ENCODE data around the gene ZNF518A. TPM values are rescaled to one million over a fixed set of nuclear protein-coding genes. Genes with fewer than 3 reads are reported as not detected.

Gene ZNF518A
- total and polyA plus RNA-seq, 9 of the 15 experiments (the other 6 are each of a cell fraction or from before 2014, with no cell fraction given) = 6.3 to 30.0 (median 17.4) TPM

DNA sequence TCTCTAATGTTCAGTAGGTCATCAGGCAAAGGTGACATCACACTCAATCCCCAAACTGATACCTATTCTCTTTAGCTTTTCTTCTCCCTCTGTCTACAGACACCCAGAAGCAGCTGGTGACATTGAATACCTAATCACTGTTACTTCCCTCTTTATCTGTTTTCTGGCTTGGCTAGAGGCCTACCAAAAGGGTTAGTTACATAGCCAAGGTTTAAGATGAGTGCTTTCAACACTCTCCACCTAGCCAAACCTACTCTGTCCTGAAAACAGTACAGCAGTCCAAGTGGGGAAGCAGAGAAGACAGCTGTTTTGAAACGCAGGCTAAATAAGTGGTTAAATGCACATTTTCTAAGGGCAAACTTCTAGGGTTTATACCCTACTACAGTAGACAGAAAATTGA lies 47.3 kb upstream of the ZNF518A start (continued):
- TF ChIP-seq, protein P1, sequence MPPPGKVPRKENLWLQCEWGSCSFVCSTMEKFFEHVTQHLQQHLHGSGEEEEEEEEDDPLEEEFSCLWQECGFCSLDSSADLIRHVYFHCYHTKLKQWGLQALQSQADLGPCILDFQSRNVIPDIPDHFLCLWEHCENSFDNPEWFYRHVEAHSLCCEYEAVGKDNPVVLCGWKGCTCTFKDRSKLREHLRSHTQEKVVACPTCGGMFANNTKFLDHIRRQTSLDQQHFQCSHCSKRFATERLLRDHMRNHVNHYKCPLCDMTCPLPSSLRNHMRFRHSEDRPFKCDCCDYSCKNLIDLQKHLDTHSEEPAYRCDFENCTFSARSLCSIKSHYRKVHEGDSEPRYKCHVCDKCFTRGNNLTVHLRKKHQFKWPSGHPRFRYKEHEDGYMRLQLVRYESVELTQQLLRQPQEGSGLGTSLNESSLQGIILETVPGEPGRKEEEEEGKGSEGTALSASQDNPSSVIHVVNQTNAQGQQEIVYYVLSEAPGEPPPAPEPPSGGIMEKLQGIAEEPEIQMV (tag; conservative IDR thresholded peaks at IDR 0.05; ENCODE audit: low read depth) = no peak
- TF ChIP-seq PTTG1 (tag; IDR thresholded peaks at IDR 0.05; ENCODE audit: low read depth) = no peak

DNA sequence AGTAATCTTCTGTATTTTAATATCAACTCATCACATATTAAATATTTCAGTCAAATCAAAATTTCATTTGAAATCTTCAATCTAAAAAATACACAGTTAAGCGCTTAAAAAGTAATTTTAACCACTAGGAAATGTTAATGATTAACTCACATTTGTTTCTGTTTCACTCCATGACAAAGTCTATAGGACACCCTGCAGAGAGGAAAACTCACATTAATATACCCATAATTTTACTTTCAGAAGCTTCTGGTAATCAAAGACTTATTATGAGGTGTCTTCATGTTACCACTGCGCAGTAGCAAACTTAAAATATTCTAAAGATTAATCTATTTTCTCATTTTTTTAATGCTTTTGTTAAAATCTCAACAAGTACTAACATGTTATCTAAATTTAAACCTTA lies 41.0 kb upstream of the ZNF518A start:
- intact Hi-C loops (cut with micrococcal nuclease) = no loop called here
- ATAC-seq (no peak), FAIRE-seq (no peak), DNase-seq (ENCODE audit: extremely low read depth in 1 of 4, low spot score in 3 of 4) (no peak)
- peak overlapping the region; percentile 55 for H3K4me3 ChIP-seq
- 37% methylated on average over 2 of the region's 2 CpGs for WGBS (ENCODE audit: insufficient coverage, low coverage, missing lambda C conversion rate)
- no peaks in the 10 kb centered on the region for H3K9me1 ChIP-seq (ENCODE audit: control insufficient read depth, insufficient read depth, low read length)
- H2AFZ ChIP-seq (ENCODE audit: low read depth, low read length) = peak overlapping the region; percentile 85
- H4K20me1 ChIP-seq (replicated peaks; ENCODE audit: control insufficient read depth, insufficient read depth, low read length) = no peaks in the 10 kb centered on the region
- peaks cover 4% of the 10 kb centered on the region; the same call in 1 of the 3 replicates for H3K36me3 ChIP-seq (ENCODE audit: control insufficient read depth, insufficient read depth, low read length)
- BruUV-seq (replicated peaks) = no TSS peak
- H3K79me2 ChIP-seq (ENCODE audit: control insufficient read depth, insufficient read depth, low read length) = peaks cover 6% of the 10 kb centered on the region; the same call in 1 of the 3 replicates
- no peaks in the 10 kb centered on the region for H3K9me3 ChIP-seq (replicated peaks; ENCODE audit: control insufficient read depth, insufficient read depth, low read depth, low read length)
- H3K4me1 ChIP-seq (replicated peaks in 1 of 2; ENCODE audit: control insufficient read depth in 2 of 2, insufficient read depth in 2 of 2, low read length in 2 of 2) = peaks cover 0 to 20% of the 10 kb centered on the region in 2 experiments; a peak in 4 of 5 replicates
- ChIA-PET POLR2A (interaction anchor here (0.6 to 2.5 kb wide), 21 partner anchors 8 to 140 kb away, joined by 3 to 41 read pairs (median 3); partner anchors contain the start of genes CCNJ and ZNF518A), CTCF (ENCODE audit: low intra/inter-chr PET ratio) (no interaction called here)
- H3K4me2 ChIP-seq (ENCODE audit: insufficient read depth, low read length) = peak overlapping the region; percentile 88; the same call in 1 of the 2 replicates
- in situ Hi-C loops (cut with MboI) = no loop called here
- H3K27ac ChIP-seq (ENCODE audit: extremely low read depth, low read depth, low read length) = peak overlapping the region; percentile 96
- no peaks in the 10 kb centered on the region for H3K27me3 ChIP-seq (ENCODE audit: control insufficient read depth in 2 of 2, insufficient read depth in 2 of 2, low read length in 2 of 2)
- H3K9ac ChIP-seq (ENCODE audit: insufficient read depth in 1 of 2, low read depth in 2 of 2, low read length in 2 of 2) = peak overlapping the region in 1 of 2 experiments; percentile 93; a peak in 2 of 4 replicates
- TF ChIP-seq TAF1 (IDR thresholded peaks at IDR 0.05; ENCODE audit: control insufficient read depth, extremely low read depth, insufficient read depth, low read length, severe bottlenecking) = no peak
- TF ChIP-seq L3MBTL2 (IDR thresholded peaks at IDR 0.05) = no peak
- no peak for TF ChIP-seq HSF4 (CRISPR knock-in tag; IDR thresholded peaks at IDR 0.05; ENCODE audit: borderline replicate concordance)
- TF ChIP-seq, protein P2, sequence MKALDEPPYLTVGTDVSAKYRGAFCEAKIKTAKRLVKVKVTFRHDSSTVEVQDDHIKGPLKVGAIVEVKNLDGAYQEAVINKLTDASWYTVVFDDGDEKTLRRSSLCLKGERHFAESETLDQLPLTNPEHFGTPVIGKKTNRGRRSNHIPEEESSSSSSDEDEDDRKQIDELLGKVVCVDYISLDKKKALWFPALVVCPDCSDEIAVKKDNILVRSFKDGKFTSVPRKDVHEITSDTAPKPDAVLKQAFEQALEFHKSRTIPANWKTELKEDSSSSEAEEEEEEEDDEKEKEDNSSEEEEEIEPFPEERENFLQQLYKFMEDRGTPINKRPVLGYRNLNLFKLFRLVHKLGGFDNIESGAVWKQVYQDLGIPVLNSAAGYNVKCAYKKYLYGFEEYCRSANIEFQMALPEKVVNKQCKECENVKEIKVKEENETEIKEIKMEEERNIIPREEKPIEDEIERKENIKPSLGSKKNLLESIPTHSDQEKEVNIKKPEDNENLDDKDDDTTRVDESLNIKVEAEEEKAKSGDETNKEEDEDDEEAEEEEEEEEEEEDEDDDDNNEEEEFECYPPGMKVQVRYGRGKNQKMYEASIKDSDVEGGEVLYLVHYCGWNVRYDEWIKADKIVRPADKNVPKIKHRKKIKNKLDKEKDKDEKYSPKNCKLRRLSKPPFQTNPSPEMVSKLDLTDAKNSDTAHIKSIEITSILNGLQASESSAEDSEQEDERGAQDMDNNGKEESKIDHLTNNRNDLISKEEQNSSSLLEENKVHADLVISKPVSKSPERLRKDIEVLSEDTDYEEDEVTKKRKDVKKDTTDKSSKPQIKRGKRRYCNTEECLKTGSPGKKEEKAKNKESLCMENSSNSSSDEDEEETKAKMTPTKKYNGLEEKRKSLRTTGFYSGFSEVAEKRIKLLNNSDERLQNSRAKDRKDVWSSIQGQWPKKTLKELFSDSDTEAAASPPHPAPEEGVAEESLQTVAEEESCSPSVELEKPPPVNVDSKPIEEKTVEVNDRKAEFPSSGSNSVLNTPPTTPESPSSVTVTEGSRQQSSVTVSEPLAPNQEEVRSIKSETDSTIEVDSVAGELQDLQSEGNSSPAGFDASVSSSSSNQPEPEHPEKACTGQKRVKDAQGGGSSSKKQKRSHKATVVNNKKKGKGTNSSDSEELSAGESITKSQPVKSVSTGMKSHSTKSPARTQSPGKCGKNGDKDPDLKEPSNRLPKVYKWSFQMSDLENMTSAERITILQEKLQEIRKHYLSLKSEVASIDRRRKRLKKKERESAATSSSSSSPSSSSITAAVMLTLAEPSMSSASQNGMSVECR (CRISPR knock-in tag; IDR thresholded peaks at IDR 0.05) = no peak
- TF ChIP-seq MED1 (CRISPR knock-in tag; IDR thresholded peaks at IDR 0.05; ENCODE audit: borderline replicate concordance) = no peak
- no peak for TF ChIP-seq PHF8 (IDR thresholded peaks at IDR 0.05; ENCODE audit: borderline replicate concordance, low read length)
- no peak for TF ChIP-seq CREM (IDR thresholded peaks at IDR 0.05; ENCODE audit: low read depth)
- TF ChIP-seq YY1 (IDR thresholded peaks at IDR 0.05; ENCODE audit: borderline replicate concordance in 1 of 3, control insufficient read depth in 1 of 3, extremely low read depth in 1 of 3, insufficient read depth in 3 of 3, insufficient read length in 1 of 3, insufficient replicate concordance in 2 of 3, low read depth in 1 of 3, low read length in 2 of 3) = no peak
- no peak for TF ChIP-seq ZBTB1 (CRISPR knock-in tag; IDR thresholded peaks at IDR 0.05; ENCODE audit: borderline replicate concordance, low read depth)
- TF ChIP-seq, protein P3, sequence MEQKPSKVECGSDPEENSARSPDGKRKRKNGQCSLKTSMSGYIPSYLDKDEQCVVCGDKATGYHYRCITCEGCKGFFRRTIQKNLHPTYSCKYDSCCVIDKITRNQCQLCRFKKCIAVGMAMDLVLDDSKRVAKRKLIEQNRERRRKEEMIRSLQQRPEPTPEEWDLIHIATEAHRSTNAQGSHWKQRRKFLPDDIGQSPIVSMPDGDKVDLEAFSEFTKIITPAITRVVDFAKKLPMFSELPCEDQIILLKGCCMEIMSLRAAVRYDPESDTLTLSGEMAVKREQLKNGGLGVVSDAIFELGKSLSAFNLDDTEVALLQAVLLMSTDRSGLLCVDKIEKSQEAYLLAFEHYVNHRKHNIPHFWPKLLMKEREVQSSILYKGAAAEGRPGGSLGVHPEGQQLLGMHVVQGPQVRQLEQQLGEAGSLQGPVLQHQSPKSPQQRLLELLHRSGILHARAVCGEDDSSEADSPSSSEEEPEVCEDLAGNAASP (IDR thresholded peaks at IDR 0.05) = no peak
